Measurements from ENCODE around the gene FCAMR.

GRCh38 chr1:206925106-206925736 is 45.0 kb downstream of the FCAMR start:
- TF ChIP-seq POLR2A (IDR thresholded peaks at IDR 0.05; ENCODE audit: low read depth, low read length) (no peak), POLR2AphosphoS5 (IDR thresholded peaks at IDR 0.05; ENCODE audit: low read depth, low read length) (no peak), TAF1 (IDR thresholded peaks at IDR 0.05; ENCODE audit: borderline replicate concordance, low read depth, low read length) (no peak)

Measured in GM12892 (cell line).